GM21717 (cell line): ENCODE results near the gene EPN2.

ENCODE experiments used
- ATAC-seq: cut with Tn5 transposase; IDR thresholded peaks from one replicate; pipeline ENCODE4 v1.9.1; 2021; ENCODE audit warnings: mild to moderate bottlenecking, moderate library complexity; ENCODE audit not compliant: unreplicated experiment

EPN2 gene

GRCh38 chr17:19377602-19378415 is 140.6 kb downstream of the EPN2 start:
- ATAC-seq, result peak; percentile 86

GRCh38 chr17:19378416-19379360 is 141.5 kb downstream of the EPN2 start, which contains the start of gene MAPK7:
Gene MAPK7 (plus strand): TSS chr17:19378498. CDS start chr17:19378901, 403 bp downstream.
- ATAC-seq, result peak; percentile 17

- no peak for ATAC-seq
Observed at GRCh38 chr17:19379361-19380065, 142.3 kb downstream of the EPN2 start.

GRCh38 chr17:19380481-19381301 is 143.5 kb downstream of the EPN2 start:
- no peak for ATAC-seq

GRCh38 chr17:19381361-19381740 is 144.2 kb downstream of the EPN2 start:
- ATAC-seq, result no peak

GRCh38 chr17:19381741-19382444 is 144.7 kb downstream of the EPN2 start:
- no peak for ATAC-seq

GRCh38 chr17:19382531-19383444 is 145.6 kb downstream of the EPN2 start:
- ATAC-seq, result no peak

GRCh38 chr17:19383681-19384470 is 146.7 kb downstream of the EPN2 start:
- no peak for ATAC-seq

GRCh38 chr17:19384723-19385391 is 147.7 kb downstream of the EPN2 start:
- no peak for ATAC-seq

- ATAC-seq, result no peak
Observed at GRCh38 chr17:19385521-19385983, 148.4 kb downstream of the EPN2 start.
